HG03175 (cell line): ENCODE results near the gene ITSN2.
A peak's percentile ranks its signal among the peaks of the same experiment; 100 is the strongest.

Experiments used
- ATAC-seq: cut with Tn5 transposase; IDR thresholded peaks from one replicate; pipeline ENCODE4 v1.9.1; 2021; ENCODE audit warnings: mild to moderate bottlenecking, moderate library complexity; ENCODE audit not compliant: unreplicated experiment

ITSN2 gene

DNA sequence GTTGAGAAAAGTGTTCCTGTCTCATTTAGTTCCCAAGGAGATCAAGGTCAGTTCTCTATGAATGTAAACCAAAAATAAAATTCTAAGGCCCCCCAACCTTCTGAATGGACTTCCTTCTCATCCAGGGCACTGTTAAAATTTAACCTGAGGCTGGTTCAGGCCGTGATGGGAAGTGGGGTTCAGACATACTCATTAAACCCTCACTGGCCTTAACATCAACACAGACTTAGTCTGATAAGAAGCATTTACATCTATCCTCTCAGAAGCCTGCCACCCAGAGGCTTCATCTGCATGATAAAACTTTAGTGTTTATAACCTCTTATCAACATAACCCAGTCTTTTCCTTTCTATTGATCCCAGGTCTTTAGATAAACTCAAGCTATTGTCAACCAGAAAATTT, 22.4 kb downstream of the ITSN2 start:
- ATAC-seq = no peak

DNA sequence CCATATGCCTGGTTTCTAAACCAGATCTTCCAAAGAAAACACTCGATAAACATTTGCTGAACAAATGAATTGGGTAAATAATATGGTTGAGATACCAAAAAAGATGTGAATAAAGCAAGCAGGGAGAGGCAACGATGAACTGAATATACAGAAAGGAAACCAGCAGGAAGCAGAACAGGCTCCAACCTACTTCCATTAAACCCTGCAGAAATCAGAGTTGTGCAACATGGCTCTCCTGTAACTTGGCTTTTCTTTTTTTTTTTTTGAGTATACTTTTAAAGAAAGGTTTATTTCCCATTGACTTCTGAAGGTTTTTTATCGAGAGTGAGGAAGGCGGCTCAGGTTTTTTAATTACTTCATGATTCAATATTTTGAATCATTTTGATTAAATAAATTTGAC, 23.5 kb downstream of the ITSN2 start:
- no peak for ATAC-seq

- no peak for ATAC-seq
Measured at GRCh38 chr2:24334245-24334633, 26.1 kb downstream of the ITSN2 start.

- no peak for ATAC-seq
Measured at GRCh38 chr2:24332791-24333540, 27.4 kb downstream of the ITSN2 start.

GRCh38 chr2:24330161-24330560, 30.2 kb downstream of the ITSN2 start:
- no peak for ATAC-seq

- ATAC-seq = no peak
Measured at GRCh38 chr2:24329700-24330099, 30.6 kb downstream of the ITSN2 start.

DNA sequence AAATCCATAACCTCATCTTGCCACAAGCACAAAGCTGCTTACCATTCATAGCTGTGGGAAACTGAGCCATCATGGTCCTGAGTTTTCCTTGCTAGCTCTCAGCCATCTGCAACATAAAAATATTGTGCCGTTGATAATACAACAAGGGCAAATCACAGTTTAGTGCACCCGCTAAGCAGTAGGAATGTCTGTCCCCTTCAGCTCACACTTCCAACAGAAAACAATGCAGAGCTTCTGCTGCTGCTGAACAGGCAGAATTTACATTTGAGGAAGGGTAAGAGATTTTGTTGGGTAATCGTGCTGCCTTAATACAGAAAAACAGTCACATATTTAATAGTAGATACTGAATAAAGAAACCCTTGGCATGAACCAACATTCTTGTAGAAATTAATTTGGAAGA, 32.3 kb downstream of the ITSN2 start:
- no peak for ATAC-seq

DNA sequence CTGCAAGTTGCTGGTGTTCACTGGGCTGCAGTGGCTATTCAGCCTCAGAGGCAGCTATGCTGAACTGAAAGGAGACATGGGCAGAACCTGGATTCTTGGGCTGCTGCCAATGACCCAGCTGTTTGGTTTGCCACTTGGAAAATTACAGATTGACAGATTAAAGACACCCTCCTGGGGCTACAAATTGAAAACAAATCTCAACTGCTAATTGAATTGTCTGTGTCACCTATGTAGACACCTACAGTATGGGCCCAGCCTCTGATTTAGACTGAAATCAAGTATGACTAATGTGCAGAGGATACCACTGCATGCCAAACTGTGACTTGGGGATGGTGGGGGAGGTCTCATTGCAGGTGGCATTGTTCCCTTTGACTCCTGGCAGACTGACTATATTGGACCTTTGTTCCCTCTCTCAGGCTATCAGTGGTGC, 42.8 kb downstream of the ITSN2 start:
- no peak for ATAC-seq

- ATAC-seq = peak; percentile 67
Measured at GRCh38 chr2:24315669-24316068, 44.7 kb downstream of the ITSN2 start.

DNA sequence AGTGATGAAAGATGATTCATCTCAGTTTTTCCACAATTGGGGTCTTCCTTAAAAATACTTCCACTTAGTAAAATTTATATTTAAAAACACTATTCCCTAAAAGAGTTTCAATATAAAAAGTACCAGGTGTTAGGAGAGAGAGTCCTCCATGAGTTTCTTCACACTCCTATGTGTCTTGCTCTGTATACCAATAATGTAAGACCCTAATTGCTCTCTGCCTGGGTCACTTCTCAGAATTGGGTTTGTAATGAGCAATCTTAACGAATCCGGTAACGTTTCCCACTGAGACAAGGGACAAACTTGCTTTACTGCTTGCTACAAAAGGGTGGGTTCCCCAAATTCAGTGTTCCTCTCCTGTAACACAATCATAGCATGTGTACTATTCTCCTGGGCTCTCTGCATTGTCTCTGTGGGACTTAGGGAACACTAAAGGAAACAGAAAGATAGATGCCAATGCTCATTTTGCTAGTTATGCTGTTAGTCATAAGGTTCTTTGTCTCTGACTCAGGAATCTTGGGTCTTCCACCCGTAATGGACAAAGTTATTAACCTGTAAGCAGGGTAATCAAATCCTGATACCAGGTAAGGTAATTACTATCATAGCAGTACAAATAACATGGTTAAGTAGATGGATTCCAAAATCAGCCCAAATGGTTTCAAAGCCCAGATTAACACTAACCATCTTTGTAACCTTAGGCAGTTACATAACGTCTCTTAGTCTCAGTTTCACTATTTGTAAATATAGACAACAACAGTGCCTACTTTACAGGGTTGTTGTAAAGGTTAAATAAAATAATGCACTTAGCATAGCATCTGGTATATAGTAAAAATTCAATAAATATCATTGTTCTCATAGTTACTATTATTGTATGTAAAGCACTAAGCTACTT, 46.3 kb downstream of the ITSN2 start:
- ATAC-seq = no peak

DNA sequence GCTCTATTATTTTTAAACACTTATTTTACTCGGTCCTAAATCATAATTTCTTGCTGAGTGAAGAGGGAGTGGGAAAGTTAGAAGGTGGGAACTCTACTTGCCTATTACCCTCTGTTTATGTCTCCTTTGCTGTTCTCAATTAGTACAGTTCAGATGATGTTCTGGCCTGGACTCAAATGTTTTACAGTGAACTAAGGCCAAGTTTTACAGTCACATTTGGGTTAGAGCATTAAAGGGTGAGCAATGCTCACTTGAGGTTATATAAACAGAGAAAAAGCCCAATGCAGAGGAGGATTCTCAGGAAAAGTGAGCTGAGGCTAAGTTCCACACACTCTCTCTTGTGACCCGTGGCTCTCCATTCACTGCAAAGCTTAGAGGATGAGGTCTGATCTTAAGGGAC, 52.4 kb downstream of the ITSN2 start:
- ATAC-seq = no peak

DNA sequence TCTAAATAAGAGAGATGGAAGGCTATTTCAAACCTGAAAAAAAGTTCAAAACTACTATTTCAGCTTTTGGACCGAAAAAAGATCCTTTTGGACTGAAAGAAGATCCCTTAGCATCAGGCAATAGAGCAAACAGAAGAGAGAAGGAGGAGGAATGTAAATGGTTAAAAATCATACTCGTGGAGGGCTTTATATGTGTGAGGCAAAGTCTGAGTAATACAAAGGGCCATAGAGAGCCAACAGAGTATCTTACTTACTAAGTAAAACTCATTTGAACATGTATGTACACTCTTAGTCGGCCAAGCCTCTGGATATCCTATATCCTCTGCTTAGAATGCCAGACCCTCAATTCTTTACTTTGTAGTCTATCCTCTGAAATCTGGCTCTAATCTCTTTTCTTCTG, 55.7 kb downstream of the ITSN2 start:
- no peak for ATAC-seq

GRCh38 chr2:24304098-24304497, 56.2 kb downstream of the ITSN2 start:
- no peak for ATAC-seq

GRCh38 chr2:24301599-24301998, 58.7 kb downstream of the ITSN2 start:
- no peak for ATAC-seq

GRCh38 chr2:24297663-24298062, 62.7 kb downstream of the ITSN2 start:
- ATAC-seq = no peak

DNA sequence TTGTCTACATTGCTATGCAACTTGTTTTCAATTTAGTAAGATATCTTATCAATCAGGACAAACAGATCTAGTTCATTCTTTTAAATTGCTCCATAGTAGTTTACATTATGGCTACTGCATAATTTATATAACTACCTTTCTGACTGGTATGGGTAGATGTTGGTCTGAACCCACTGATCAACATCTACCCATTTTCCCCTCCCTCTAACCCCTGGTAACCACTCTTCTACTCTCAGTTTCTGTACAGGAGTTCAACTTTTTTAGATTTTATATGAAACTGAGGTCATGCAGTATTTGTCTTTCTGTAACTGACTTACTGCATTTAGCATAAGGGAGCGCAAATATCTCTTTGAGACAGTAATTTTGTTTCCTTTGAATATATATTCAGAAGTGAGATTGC, 73.2 kb downstream of the ITSN2 start:
- ATAC-seq = no peak

DNA sequence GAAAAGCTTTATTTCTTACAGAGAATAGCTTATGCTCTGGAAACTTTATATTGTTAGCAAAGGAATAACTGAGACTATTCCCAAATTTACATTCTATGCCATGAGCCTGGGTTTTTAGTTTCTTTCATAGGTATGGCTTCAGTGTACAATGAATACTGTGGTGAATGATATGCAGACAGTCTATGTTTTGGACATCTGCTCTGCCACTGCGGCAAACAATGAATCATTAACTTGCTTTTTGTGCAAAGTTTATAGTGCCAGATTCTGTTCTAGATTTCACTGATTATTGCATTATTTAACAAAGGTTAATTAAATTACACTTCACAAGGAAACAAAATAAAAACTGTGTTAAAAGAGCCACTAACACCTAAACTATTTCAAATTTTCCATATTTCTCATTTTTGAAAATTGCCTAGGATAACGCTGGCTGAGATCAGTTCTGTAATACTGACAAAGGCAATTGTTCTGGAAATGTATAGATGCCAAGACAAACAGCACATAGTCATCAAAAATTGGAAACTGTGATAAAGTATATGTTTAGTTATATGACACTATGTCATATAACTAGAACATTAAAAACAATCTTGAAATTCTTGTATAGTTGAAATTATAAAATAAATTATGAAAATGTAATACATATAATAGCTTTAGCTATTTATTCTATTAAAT, 74.7 kb downstream of the ITSN2 start:
- no peak for ATAC-seq

GRCh38 chr2:24280645-24281044, 79.7 kb downstream of the ITSN2 start:
- no peak for ATAC-seq

GRCh38 chr2:24280161-24280560, 80.2 kb downstream of the ITSN2 start:
- ATAC-seq = no peak

DNA sequence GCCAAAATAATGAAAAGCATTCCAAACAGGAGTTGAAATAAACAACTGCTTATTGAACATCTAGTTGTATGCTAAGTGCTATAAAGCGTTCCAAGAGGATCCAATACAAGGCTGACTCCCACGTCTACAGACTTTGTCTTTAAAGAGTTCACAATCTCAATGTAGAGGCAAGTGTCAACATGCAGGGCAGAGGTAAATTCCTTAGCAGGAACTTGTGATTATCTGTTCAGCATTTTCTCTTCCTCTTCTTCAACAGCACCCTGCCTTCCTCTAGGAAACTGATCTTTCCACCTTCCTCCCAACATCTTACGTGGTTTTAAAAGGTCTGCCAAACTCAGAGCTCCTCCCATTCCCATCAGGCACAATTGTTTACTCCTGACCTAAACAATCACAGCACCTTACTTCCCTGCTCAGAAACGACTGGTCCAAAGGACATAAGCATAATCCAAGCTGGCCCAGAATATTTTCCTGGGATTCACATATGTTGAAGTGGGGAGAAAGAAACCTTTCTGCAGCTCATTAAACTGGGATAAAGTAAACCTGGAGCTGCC, 83.9 kb downstream of the ITSN2 start:
- ATAC-seq = no peak

DNA sequence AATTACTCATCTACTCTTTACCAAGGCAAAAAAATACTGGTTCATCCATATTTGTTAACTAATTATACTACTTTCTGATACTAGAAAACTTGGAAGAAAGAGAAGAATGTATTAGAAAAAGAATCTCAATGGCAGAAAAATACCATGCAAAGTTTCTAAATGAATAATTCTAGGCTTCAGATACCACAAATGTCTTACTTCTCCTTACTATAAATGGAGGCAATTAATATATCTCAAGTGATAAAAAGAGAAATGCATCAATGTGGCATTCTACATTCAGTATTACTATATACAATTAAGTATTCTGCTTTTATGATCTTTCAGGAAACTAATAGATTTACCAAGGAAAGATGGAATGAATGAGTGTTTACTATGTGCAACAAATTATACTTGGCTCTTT, 85.5 kb downstream of the ITSN2 start:
- ATAC-seq = no peak
